Mucosa of descending colon (tissue), 3 donors: ENCODE measurements around the gene SCAP. TPM values are rescaled to one million over a fixed set of nuclear protein-coding genes. Genes with fewer than 3 reads are reported as not detected.

Experiments
- ATAC-seq: fragments of 200-7000 bp; cut with Tn5 transposase; one replicate; pipeline ENCODE4 v1.9.1; 2020; ENCODE audit warnings: mild to moderate bottlenecking, moderate library complexity
- DNase-seq, 3 donors: peaks; one replicate each; pipeline ENCODE4 v3.0.0-alpha.2; 2020
- H3K36me3 ChIP-seq: fragments of 200-600 bp; one replicate; pipeline ENCODE4 v1.8.0; 2021; ENCODE audit warnings: low read depth, mild to moderate bottlenecking
- H3K4me1 ChIP-seq: fragments of 200-600 bp; one replicate; pipeline ENCODE4 v1.8.0; 2021; ENCODE audit warnings: low read depth, mild to moderate bottlenecking
- H3K4me3 ChIP-seq: fragments of 200-600 bp; one replicate; pipeline ENCODE4 v1.8.0; 2021; ENCODE audit warnings: mild to moderate bottlenecking
- H3K9me3 ChIP-seq: fragments of 200-600 bp; one replicate; pipeline ENCODE4 v1.8.0; 2021; ENCODE audit warnings: mild to moderate bottlenecking
- intact Hi-C, 2 donors: fragments of 100-400 bp; cut with DNase I in 1 of 2; cut with micrococcal nuclease in 1 of 2; formaldehyde crosslinking; loops; one replicate each; pipeline versions ENCODE4 v1.11.0 to v1.11.1; 2022; cut with DNase I, micrococcal nuclease
- total RNA-seq, 3 donors: library from RNA; stranded (reverse); fragmentation: NEBNext Ultra II Directional in 2 of 3; extraction: Animal tissue kit (Norgen Biotek cat#: 25700) in 2 of 3; gene quantifications; one replicate each; pipeline versions ENCODE4 v1.2.1 to v1.2.4, GENCODE V29; 2021 to 2023
- TF ChIP-seq, protein P1 (sequence below): fragments of 200-600 bp; IDR thresholded peaks from one replicate; pipeline ENCODE4 v1.8.0; 2022; ENCODE audit warnings: antibody characterized with exemption, mild to moderate bottlenecking
- donor health status: DM: no; HTN: no; CAD: no; lungs with moderate emphysema.
- donor health status: DM: no; HTN: no; CAD: no.
- donor health status: DM: no; HTN: yes; CAD: no.

Gene SCAP
- total RNA-seq, 3 donors from 2014 or later, result 107 to 151 (median 115) TPM

GRCh38 chr3:47416041-47416440 is 59.7 kb downstream of the SCAP start:
- H3K9me3 ChIP-seq, result no peaks in the 10 kb centered on the region
- peak in 1 of 3 donors; percentile 53 for DNase-seq
- H3K4me1 ChIP-seq, result no peaks in the 10 kb centered on the region
- ATAC-seq, result peak; percentile 44
- no peak overlapping the region for H3K4me3 ChIP-seq
- intact Hi-C loops, result no loop called here
- peaks cover 10% of the 10 kb centered on the region for H3K36me3 ChIP-seq
- TF ChIP-seq, protein P1, sequence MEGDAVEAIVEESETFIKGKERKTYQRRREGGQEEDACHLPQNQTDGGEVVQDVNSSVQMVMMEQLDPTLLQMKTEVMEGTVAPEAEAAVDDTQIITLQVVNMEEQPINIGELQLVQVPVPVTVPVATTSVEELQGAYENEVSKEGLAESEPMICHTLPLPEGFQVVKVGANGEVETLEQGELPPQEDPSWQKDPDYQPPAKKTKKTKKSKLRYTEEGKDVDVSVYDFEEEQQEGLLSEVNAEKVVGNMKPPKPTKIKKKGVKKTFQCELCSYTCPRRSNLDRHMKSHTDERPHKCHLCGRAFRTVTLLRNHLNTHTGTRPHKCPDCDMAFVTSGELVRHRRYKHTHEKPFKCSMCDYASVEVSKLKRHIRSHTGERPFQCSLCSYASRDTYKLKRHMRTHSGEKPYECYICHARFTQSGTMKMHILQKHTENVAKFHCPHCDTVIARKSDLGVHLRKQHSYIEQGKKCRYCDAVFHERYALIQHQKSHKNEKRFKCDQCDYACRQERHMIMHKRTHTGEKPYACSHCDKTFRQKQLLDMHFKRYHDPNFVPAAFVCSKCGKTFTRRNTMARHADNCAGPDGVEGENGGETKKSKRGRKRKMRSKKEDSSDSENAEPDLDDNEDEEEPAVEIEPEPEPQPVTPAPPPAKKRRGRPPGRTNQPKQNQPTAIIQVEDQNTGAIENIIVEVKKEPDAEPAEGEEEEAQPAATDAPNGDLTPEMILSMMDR, result no peak

DNA sequence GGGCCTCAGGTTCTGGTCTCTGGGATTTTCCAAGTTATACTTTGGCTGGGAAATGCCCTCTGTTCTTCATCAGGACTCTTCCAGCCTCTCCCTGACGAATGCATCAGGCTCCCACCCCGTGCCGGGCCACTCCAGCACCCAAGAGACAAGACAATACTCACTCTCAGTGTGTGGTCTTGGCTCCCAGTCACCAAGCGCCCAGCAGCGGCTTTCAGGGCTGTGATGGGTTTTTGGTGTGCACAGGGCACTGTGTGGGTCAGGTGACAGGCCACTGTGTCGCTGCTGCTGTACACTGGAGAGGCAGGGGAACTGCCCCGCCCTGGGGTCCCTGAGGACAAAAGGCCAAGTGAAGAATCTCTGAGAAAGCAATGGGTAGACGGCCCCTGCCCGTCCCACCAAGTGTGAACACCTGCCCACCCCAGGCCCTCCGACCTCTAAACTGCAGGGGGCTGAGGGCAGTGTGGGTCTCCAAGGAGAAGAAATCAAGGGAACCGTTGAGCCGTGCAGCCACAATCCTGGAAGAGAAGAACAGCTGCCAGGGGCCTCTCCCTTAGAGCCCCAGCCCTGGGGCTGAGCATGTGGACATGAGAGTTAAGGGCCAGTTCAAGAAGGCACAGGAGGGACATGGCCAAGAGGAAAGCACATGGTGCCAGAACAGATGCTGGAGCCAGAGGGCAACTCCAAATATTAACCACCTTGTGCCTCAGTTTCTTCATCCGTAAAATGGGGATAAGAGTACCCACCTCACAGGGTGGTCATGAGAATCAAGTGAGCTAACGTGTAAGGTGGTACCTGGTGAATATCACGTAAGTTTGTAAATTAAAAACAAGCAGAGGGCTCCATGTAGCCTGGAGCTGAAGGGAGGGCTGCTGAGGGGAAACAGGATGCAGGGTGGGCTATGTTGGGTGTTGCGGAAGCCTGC is 60.8 kb downstream of the SCAP start:
- Histone ChIP-seq H3K9me3 (no peaks in the 10 kb centered on the region), H3K4me3 (no peak overlapping the region), H3K36me3 (peaks cover 10% of the 10 kb centered on the region), H3K4me1 (no peaks in the 10 kb centered on the region)
- TF ChIP-seq, protein P1, result no peak
- DNase-seq (no peak), ATAC-seq (no peak)
- intact Hi-C loops, result no loop called here

DNA sequence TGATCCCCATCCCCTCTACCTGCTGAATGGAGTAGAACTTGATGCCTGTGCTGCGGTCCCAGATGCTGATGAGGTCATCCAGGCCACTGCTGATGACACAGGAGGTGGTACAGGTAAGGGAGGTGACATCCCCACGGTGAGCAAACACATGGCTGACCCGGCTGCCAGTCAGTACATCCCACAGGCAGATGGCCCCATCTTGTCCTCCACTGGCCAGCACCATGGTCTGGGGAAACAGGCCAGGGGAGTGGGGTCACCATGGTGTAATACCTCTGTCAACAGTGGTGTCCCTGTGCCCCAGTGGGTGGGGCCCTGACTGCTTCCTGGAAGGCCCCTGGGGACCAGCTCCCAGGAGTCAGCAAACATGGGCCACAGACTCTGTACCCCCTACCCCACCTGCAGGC is 61.6 kb downstream of the SCAP start:
- DNase-seq, result peak in 1 of 3 donors; percentile 50
- TF ChIP-seq, protein P1, result no peak
- ATAC-seq, result no peak
- Histone ChIP-seq H3K4me3 (no peak overlapping the region), H3K36me3 (peaks cover 12% of the 10 kb centered on the region), H3K9me3 (no peaks in the 10 kb centered on the region), H3K4me1 (no peaks in the 10 kb centered on the region)
- intact Hi-C loops, result no loop called here

GRCh38 chr3:47413751-47414150 is 62.0 kb downstream of the SCAP start:
- ATAC-seq, result no peak
- TF ChIP-seq, protein P1, result no peak
- DNase-seq, result no peak
- H3K4me3 ChIP-seq, result no peak overlapping the region
- no peaks in the 10 kb centered on the region for H3K9me3 ChIP-seq
- intact Hi-C loops, result no loop called here
- peaks cover 17% of the 10 kb centered on the region for H3K36me3 ChIP-seq
- no peaks in the 10 kb centered on the region for H3K4me1 ChIP-seq

- Histone ChIP-seq H3K9me3 (no peaks in the 10 kb centered on the region), H3K4me3 (no peak overlapping the region), H3K4me1 (no peaks in the 10 kb centered on the region), H3K36me3 (peaks cover 19% of the 10 kb centered on the region)
- TF ChIP-seq, protein P1, result no peak
- intact Hi-C loops, result no loop called here
- DNase-seq (no peak), ATAC-seq (no peak)
Measured at GRCh38 chr3:47412842-47413520, 62.8 kb downstream of the SCAP start.
